Left kidney (tissue), 8 donors: Measurements from ENCODE around the gene WDR5. TPM values are rescaled to one million over a fixed set of nuclear protein-coding genes. Genes with fewer than 3 reads are reported as not detected.
"Not testable (repeated sequence)": the region's sequence is repeated elsewhere in the genome, so short reads cannot be mapped to it uniquely, and the experiment has no call there.

Experiments used
- DNase-seq: peaks from one replicate; pipeline ENCODE4 v3.0.0-alpha.2; 2013
- long read RNA-seq, 8 donors: transcript quantifications; one replicate each; lab custom pipeline, GENCODE V29; 2026
- polyA plus RNA-seq: library from polyadenylated mRNA; unstranded; fragments of 120-200 nt; gene quantifications from one replicate; pipeline ENCODE4 v1.2.1, GENCODE V29; 2013; ENCODE audit not compliant: insufficient read length

WDR5 gene
- 35.9 TPM for polyA plus RNA-seq
- long read RNA-seq, donor 1, transcript WDR5-201 (14 exons, 3,151 nt): major isoform, 14 of 14 reads
- long read RNA-seq, donor 1, partial matches to known transcripts: 0 of 14 reads
- long read RNA-seq, donor 1, other reads (novel, unspliced or antisense): 0 of 14 reads
- long read RNA-seq, donor 2, transcript WDR5-201 (14 exons, 3,151 nt): major isoform, 12 of 12 reads
- long read RNA-seq, donor 2, partial matches to known transcripts: 0 of 12 reads
- long read RNA-seq, donor 2, other reads (novel, unspliced or antisense): 0 of 12 reads
- long read RNA-seq, donor 3, transcript WDR5-201 (14 exons, 3,151 nt): major isoform, 5 of 56 reads
- long read RNA-seq, donor 3, partial matches to known transcripts: 51 of 56 reads
- long read RNA-seq, donor 3, other reads (novel, unspliced or antisense): 0 of 56 reads
- long read RNA-seq, donor 4: 0 reads
- long read RNA-seq, donor 5, transcript WDR5-201 (14 exons, 3,151 nt): major isoform, 23 of 23 reads
- long read RNA-seq, donor 5, partial matches to known transcripts: 0 of 23 reads
- long read RNA-seq, donor 5, other reads (novel, unspliced or antisense): 0 of 23 reads
- long read RNA-seq, donor 6, transcript WDR5-201 (14 exons, 3,151 nt): major isoform, 11 of 69 reads
- long read RNA-seq, donor 6, partial matches to known transcripts: 58 of 69 reads
- long read RNA-seq, donor 6, other reads (novel, unspliced or antisense): 0 of 69 reads
- long read RNA-seq, donor 7, transcript WDR5-201 (14 exons, 3,151 nt): major isoform, 13 of 13 reads
- long read RNA-seq, donor 7, partial matches to known transcripts: 0 of 13 reads
- long read RNA-seq, donor 7, other reads (novel, unspliced or antisense): 0 of 13 reads
- long read RNA-seq, donor 8, transcript WDR5-201 (14 exons, 3,151 nt): major isoform, 6 of 6 reads
- long read RNA-seq, donor 8, partial matches to known transcripts: 0 of 6 reads
- long read RNA-seq, donor 8, other reads (novel, unspliced or antisense): 0 of 6 reads

DNA sequence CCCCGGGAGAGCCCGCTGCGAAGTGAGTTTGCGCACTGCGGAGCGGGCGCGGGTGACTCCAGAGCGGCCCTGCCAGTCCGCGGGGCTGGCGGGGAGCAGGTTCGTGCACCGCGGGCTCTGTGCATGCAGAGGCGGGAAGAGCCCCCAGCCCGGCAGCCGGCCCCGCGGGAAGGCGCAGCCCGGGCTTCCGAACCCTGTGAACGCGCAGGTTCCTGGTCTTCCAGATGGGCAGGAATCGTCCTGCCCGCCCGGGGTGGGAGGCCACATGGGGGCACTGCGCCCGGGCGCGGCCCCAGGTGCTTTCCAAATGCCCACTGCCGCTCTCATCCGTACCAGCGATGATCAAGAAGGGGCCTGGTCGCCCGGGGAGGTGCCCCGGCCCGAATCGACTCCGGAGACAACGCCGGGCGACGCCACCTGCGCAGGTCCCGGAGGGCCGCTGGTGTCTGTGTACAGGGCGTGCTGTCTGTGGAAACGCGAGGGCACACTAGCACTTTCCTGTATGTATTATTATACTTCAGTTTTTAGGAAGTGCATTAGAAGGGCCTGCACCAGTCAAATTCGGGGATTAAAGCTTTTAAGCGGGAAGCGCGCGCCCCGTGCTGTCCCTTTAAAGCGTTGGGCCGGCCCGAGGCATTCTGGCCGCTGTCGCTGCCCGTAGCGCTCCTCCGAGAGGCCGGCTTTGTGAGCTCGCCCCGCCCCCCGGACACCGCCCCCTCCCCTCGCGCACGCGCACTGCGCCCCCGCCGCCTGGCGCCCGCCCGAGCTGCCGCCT, at the start of gene WDR5:
Gene WDR5 (plus strand): TSS at position 740 of the 775 bp plus-strand sequence. CDS start 3,796 bp downstream, outside the sequence.
- peak; percentile 91 for DNase-seq

DNA sequence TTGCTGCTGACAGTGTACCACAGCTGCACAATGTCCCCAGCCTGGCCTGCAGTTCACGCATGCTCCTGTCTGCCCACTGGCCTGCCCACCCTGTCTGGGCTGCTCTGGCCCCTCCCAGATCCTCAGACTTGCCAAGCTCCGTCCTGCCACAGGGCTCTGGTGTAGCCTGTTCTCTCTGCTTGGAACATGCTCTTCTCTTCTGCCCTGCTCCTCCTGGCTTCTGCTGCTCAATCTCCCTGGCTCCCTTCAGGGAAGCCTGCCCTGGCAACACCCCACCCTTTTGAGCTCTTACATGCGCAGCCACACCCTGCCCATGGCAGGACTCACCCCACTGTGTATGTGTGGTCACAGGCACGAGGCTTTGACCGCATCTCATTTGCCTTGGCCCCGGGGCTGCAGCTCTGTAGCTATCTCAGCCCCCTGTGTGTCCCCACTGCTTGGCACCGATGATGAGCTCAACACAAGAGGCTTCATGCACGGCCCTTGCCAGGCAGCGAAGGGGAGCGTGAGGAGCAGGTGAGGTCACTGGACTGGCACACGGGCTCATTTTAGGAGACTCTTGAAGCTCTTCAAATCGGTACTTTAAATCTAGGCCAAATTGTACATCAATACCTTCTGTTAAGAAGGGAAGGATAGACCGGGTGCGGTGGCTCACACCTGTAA, 47.7 kb upstream of the WDR5 start:
- DNase-seq: no peak

DNA sequence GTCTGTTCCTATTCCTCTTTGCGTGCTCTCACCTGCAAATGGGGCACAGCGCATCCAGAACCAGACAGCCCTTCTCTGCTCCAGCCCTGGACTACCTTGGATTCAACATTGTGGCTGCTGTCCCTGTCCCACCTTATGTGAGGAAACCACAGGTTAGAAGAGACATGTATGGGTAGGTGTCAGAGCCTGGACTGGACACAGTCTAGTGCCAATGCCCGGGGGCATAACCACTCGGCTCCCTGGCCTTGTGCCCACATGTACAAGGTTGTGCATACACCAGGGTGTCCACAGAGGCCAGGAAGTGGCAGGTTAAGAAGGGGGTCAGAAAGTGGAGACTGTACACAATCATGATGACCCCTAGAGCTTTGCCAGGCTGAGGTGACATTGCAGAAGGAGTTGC, 45.9 kb upstream of the WDR5 start:
- no peak for DNase-seq

DNA sequence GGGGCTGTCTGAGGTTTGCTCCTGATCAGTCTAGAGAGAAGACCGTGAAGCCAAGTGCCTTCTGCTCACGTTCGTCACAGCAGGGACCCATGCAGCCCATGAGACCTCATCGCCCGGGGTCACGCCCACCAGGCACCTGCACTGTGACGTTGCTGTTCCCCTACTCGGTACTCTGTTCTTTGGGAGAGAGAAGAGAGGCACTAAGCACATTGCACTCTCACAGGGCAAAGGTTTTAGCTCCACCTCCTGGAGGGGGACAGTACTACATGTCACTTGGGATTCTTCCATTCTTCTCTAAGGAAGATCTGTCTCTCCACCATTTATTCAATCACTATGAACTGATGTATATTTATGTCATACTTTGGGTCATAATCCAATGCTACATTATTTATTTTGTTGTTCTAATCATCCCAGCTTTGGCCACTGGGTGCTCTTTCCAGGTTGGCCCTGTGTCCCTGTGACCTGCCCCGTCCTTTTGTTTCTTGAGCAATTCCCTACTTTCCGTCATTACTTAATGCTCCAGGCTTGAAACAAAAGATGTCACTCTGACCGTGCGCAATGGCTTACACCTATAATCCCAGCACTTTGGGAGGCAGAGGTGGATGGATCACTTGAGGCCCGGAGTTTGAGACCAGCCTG, 36.6 kb upstream of the WDR5 start:
- no peak for DNase-seq

DNA sequence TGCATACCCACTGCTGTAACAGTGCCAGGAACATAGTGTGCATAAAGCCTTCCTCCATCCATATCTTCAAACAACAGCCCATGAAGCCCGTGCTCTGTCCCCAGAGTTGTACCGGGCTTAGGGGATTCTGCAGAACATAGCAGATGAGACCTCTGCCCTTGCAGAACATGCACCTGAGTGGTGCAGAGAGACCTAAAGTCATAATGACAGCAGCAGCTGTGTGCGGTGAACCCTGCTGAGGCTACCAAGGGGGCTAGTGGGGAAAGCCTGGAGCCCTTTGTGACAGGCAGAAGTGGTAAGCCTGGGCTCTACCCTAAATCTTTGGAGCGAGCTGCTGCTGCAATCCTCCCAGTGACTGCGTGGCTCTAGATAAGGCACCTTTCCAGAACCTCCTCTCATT, 35.8 kb upstream of the WDR5 start:
- DNase-seq: no peak

DNA sequence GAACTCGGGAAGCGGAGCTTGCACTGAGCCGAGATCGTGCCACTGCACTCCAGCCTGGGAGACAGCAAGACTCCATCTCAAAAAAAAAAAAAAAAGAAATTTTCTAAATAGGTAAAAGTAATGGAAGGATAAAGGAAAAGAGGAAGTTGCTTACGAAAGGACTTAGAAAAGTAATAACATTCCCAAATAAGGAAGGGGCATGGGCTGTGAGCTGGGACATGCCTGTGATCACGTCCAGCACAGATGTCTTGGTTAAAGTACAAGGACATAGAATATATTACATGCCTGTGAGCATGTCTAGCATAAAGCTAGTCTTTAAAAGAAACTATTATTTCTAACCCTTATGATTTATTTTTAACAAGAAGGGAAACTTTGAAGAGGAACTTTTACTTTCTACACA, 34.7 kb upstream of the WDR5 start:
- not testable (repeated sequence) for DNase-seq

DNA sequence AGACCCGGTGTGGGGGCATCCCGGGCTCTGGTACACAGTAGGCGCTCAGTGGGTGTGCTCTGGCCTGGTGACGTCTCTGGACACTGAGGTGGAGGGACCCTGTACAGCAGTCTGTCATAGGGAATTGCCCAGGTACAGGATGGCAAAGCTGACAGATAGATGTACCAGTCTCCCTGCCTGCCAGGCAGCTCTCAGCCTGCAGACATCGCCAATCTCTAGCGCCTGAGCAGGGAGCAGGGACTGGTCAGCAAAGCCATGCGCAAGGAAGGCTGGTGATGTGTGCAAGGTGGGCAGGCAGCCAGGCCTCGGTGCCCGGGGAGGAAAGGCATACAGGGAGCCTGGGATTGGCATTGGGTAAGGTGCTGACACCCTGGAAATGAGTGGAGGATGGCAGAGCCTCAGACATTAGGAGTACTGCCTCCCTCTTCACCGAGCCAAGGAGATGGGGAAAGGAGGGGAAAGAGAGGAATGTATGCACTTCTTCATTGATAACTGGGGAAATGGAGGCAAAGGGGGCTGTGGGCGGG, 34.2 kb upstream of the WDR5 start:
- DNase-seq: no peak

DNA sequence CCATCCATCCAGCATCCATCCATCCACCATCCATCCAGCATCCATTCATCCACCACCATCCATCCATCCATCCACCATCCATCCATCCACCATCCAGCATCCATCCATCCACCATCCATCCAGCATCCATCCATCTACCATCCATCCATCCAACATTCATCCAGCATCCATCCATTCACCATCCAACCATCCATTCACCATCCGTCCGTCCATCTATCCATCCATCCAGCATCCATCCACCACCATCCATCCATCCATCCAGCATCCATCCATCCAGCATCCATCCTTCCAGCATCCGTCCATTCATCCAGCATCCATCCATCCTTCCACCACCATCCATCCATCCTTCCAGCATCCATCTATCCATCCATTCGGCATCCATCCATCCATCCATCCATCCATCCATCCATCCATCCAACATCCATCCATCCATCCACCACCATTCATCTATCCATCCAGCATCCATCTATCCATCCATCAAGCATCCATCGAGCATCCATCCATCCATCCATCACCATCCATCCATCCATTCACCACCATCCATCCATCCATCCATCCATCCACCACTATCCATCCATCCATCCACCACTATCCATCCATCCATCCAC, 32.4 kb upstream of the WDR5 start:
- DNase-seq: no peak

DNA sequence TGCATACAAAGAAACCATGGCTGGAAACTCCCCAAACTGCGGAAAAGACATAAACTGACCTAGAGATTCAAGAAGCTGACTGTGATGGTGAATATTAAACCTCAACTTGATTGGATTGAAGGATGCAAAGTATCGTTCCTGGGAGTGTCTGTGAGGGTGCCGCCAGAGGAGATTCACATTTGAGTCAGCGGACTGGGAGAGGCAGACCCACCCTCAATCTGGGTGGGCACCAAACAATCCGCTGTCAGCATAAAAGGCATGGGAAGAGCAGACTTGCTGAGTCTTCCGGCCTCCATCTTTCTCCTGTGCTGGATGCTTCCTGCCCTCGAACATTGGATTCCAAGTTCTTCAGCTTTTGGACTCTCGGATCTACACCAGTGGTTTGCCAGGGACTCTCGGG, 24.8 kb upstream of the WDR5 start:
- DNase-seq: no peak

DNA sequence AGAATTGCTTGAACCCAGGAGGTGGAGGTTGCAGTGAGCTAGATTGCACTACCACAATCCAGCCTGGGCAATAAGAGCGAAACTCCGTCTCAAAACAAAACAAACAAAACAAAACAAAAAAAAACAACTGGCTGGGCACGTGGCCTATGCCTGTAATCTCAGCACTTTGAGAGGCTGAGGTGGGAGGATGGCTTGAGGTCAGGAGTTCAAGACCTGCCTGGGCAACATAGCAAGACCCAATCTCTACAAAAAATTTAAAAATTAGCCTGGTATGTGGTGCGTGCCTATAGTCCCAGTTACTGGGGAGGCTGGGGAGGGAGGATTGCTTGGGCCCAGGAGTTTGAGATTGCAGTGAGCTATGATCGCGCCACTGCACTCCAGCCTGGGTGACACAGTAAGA, 23.3 kb upstream of the WDR5 start:
- DNase-seq: no peak

DNA sequence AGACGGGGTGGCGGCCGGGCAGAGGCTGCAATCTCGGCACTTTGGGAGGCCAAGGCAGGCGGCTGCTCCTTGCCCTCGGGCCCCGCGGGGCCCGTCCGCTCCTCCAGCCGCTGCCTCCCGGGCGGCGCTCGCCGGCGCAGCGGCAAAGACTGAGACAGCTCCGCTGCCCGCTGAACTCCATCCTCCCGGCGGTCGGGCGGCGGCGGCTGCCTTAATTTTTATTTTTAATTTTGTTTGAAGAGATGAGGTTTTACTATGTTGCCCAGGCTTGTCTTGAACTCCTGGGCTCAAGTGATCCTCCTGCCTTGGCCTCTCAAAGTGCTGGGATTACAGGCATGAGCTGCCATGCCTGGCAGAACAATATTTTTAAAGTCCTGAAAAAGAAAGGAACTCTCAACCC, 16.9 kb upstream of the WDR5 start:
- not testable (repeated sequence) for DNase-seq

DNA sequence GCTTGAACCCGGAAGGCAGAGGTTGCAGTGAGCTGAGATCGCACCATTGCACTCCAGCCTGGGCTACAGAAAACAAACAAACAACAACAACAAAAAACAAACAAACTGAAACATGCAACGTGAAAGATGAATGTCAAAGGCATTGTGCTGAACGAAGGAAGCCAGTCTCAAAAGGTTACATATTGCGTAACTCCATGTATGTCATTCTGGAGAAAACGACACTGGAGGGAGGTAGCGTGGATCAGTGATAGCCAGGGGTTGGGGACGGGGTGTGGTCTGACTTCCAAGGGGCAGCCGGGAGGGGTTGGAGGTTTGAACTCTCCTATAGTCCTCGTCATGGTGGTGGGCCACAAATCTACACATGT, 12.1 kb upstream of the WDR5 start:
- no peak for DNase-seq

DNA sequence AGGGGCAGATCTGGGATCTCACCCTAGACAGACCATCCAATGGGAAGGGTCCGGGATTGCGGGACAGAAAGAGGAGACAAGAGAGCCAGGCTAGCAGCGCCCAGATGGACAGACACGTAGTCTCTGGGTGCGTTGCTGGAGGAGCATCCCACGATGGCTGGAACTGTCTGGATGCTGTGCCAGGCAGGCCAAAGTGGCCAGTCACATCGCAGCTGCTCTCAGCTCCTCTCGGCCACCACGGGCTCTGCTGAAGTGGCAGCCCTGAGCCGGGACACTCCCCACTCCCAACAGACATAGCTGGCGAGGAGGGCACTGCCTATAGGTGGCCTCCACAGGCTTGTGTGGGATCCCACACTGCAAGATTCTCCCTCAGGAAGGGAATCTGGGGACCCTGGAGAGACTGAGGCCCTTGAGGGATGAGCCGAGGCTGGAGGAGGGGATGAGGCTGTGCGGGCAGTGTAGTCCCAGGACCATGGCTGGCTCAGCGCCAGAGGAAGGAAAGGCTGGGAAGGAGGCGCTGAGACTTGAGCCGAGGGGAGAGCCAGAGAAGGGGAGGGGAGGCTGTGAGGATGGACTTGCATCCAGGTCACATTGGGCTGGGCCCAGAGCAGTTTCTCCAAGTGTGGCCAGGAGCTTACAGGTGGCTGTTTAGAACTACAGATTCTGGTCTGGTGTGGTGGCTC, 10.3 kb upstream of the WDR5 start:
- DNase-seq: no peak

DNA sequence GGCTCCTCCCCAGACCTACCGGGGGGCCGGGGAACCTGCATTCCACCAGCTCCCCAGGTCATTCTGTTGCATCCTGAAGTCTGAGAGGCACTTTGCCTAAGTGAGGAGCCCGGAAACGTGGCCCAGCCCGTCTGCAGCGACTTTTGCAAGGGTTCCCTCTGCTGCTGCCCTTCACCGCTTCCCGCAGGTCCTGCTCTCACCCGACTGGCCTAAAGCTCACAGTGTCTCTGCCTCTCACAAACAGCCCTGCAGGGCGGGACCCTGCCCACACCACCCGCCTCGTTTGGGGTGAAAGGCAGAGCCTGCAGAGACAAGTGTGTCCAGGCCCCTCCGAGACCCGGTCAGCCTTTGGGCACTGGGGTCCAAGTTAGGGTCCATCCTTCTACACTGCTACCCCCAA, 9.5 kb upstream of the WDR5 start:
- DNase-seq: no peak

DNA sequence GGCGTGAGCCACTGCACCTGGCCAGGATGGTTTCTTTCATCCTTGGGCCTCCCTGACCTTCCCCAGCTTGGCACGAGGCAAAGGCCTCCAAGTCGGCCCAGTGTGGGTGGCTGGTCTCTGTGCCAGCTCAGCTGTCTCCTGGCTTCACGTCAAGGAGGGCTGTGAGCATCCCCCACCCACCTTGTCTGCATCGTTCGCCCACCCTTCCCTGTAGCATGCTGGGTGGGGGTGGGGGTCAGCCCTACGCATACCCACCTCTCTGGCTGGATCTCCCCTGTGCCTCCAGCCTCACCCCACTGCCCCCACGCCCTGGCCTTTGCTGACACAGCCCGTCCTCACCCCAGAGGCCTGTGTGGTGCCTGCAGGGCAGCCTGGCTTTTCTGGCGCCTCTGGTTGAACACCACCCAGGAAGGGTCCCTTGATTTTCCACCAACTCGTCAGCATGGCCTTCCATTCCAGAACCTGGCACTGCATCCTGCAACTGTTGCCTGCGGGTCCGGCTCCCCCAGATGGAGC, 8.8 kb upstream of the WDR5 start:
- DNase-seq: no peak

DNA sequence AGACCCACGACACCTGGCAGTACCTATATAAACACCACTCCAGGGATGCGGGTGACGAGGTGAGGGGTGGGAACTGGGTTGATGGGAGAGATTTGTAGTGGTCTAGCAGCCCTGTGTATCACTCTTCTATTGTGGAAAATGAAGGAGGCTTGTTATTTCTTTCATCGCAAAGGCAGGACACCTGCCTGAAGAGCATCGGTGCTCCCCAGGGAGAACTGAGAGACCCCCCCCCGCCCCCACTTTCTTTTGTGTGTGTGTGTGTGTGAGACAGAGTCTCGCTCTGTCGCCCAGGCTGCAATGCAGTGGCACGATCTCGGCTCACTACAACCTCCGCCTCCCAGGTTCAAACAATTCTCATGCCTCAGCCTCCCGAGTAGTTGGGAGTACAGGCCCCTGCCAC, 8.3 kb upstream of the WDR5 start:
- no peak for DNase-seq

DNA sequence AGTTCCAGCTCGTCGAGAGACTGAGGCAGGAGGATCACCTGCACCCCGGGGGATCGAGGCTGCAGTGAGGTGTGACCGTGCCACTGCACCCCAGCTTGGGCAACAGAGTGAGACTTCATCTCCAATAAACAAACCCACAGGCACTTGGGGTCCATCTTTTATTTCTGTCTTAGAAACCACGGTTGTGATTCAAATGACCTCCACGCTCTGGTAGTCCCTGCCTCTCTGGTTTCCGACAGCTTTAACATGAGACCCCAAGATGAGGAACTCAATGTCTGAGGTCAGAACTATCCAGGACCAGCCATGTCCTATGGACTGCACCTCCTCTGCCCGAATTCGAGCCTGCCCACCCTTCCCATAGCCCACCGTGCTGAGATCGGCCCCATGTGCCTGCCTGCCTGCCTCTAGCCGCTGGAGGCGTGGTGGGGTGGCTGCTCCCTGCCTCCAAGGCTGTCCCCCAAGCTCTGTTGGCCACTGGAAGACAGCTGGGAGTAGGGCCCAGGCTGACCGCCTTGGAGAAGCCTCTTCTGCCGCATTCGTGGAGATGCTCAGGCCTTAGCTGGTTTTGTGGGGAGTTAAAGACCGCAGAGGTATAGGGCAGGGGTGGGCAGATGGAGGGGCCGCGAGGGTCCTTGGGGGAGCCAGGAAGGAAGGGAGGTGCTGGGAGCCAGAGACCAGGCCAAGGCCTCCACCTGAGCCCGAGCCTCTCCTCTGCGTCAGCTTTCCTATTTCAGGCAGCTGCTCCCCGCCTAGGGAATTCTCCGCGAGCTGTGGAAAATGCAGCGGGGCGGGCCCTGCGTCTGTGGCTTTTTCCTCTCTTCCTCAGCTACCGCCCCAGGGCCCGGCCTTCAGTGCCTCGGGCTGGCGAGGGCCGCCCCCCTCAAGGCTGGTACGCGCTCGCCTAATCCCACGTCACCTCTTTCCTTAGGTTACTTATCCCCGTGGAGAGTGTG, 6.9 kb upstream of the WDR5 start:
- DNase-seq: no peak
